HEK293T (cell line): Measurements from ENCODE around the gene NPY.

ENCODE experiments used
- ARNT ChIP-seq: fragments of 450-650 bp; IDR thresholded peaks from 2 replicates; pipeline ENCODE4 v1.6.1; 2017; ENCODE audit warnings: mild to moderate bottlenecking
- ELF4 ChIP-seq: fragments of 450-650 bp; IDR thresholded peaks from 2 replicates; pipeline ENCODE4 v1.6.1; 2017; ENCODE audit warnings: antibody characterized with exemption
- FOXA1 ChIP-seq: fragments of 450-650 bp; IDR thresholded peaks from 2 replicates; pipeline ENCODE4 v1.6.1; 2016; ENCODE audit warnings: mild to moderate bottlenecking
- FOXM1 ChIP-seq: fragments of 450-650 bp; IDR thresholded peaks from 2 replicates; pipeline ENCODE4 v1.6.1; 2017; ENCODE audit warnings: mild to moderate bottlenecking, borderline replicate concordance
- SP1 ChIP-seq: fragments of 450-650 bp; IDR thresholded peaks from 2 replicates; pipeline ENCODE4 v1.6.1; 2017
- TARDBP ChIP-seq: fragments of 450-650 bp; IDR thresholded peaks from 2 replicates; pipeline ENCODE4 v1.6.1; 2016
- ZNF384 ChIP-seq: fragments of 450-650 bp; IDR thresholded peaks from 2 replicates; pipeline ENCODE4 v1.6.1; 2016
- TF ChIP-seq, protein P1 (sequence below): fragments of 450-650 bp; IDR thresholded peaks from 2 replicates; pipeline ENCODE4 v1.6.1; 2016

- TF ChIP-seq ZNF384 (no peak), TARDBP (no peak), SP1 (no peak), ELF4 (no peak), FOXM1 (no peak), FOXA1 (no peak), ARNT (no peak)
- TF ChIP-seq, protein P1, sequence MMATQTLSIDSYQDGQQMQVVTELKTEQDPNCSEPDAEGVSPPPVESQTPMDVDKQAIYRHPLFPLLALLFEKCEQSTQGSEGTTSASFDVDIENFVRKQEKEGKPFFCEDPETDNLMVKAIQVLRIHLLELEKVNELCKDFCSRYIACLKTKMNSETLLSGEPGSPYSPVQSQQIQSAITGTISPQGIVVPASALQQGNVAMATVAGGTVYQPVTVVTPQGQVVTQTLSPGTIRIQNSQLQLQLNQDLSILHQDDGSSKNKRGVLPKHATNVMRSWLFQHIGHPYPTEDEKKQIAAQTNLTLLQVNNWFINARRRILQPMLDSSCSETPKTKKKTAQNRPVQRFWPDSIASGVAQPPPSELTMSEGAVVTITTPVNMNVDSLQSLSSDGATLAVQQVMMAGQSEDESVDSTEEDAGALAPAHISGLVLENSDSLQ, result no peak
These were observed 39.4 kb upstream of the NPY start for GRCh38 chr7:24244554-24244953.
